ENCODE measurements around the gene TMEM9B. TPM values are rescaled to one million over a fixed set of nuclear protein-coding genes. Genes with fewer than 3 reads are reported as not detected.

Gene TMEM9B
- total RNA-seq, 3 donors from 2014 or later: 37.1 to 68.8 (median 47.5) TPM

- intact Hi-C loops (cut with DNase I; ENCODE audit: low total_unique reads): loop anchor here (10.0 kb wide), 1 partner anchor 1250 kb away; no protein-coding TSS in a partner anchor
- H3K36me3 ChIP-seq: no peaks in the 10 kb centered on the region
- TF ChIP-seq CTCF (IDR thresholded peaks at IDR 0.05) (no peak), POLR2A (IDR thresholded peaks at IDR 0.05) (no peak), POLR2AphosphoS5 (IDR thresholded peaks at IDR 0.05) (no peak)
- no peaks in the 10 kb centered on the region for H3K4me1 ChIP-seq
- no peak overlapping the region for H3K4me3 ChIP-seq
- no peak overlapping the region for H3K27ac ChIP-seq
- no peaks in the 10 kb centered on the region for H3K9me3 ChIP-seq
- no peak for DNase-seq (ENCODE audit: low spot score in 2 of 2)
- peaks cover 0 to 13% of the 10 kb centered on the region in 2 donors for H3K27me3 ChIP-seq
Measured at GRCh38 chr11:9005087-9005486, 40.8 kb upstream of the TMEM9B start.

GRCh38 chr11:9004183-9004926 lies 40.1 kb upstream of the TMEM9B start:
- peak overlapping the region; percentile 39 to 72 (median 56) for H3K4me3 ChIP-seq
- H3K9me3 ChIP-seq: no peaks in the 10 kb centered on the region
- no peak for TF ChIP-seq CTCF (IDR thresholded peaks at IDR 0.05)
- TF ChIP-seq POLR2AphosphoS5 (IDR thresholded peaks at IDR 0.05): no peak
- no peak for TF ChIP-seq POLR2A (IDR thresholded peaks at IDR 0.05)
- peak overlapping the region in 1 of 2 donors; percentile 20 for H3K27ac ChIP-seq
- intact Hi-C loops (cut with DNase I; ENCODE audit: low total_unique reads): loop anchor here (10.0 kb wide), 1 partner anchor 1250 kb away; no protein-coding TSS in a partner anchor
- DNase-seq (ENCODE audit: low spot score in 2 of 2): no peak
- no peaks in the 10 kb centered on the region for H3K4me1 ChIP-seq
- no peaks in the 10 kb centered on the region for H3K36me3 ChIP-seq
- H3K27me3 ChIP-seq: peaks cover 0 to 13% of the 10 kb centered on the region in 2 donors

GRCh38 chr11:9003573-9004182 lies 39.4 kb upstream of the TMEM9B start, which contains the start of gene NRIP3:
NRIP3 (minus strand) TSS chr11:9004001; CDS start chr11:9003935, 66 bp downstream.
- H3K36me3 ChIP-seq: no peaks in the 10 kb centered on the region
- peak within 1 kb of the TSS; percentile 39 to 72 (median 56) for H3K4me3 ChIP-seq
- peak; percentile 55 to 76 for DNase-seq (ENCODE audit: low spot score in 2 of 2)
- intact Hi-C loops (cut with DNase I; ENCODE audit: low total_unique reads): loop anchor here (10.0 kb wide), 1 partner anchor 1249 kb away; no protein-coding TSS in a partner anchor
- H3K4me1 ChIP-seq: no peaks in the 10 kb centered on the region
- no peaks in the 10 kb centered on the region for H3K9me3 ChIP-seq
- peaks cover 0 to 13% of the 10 kb centered on the region in 2 donors for H3K27me3 ChIP-seq
- TF ChIP-seq CTCF (IDR thresholded peaks at IDR 0.05) (no peak), POLR2AphosphoS5 (IDR thresholded peaks at IDR 0.05) (peak in 1 of 3 donors; percentile 29), POLR2A (IDR thresholded peaks at IDR 0.05) (no peak)
- peak within 1 kb of the TSS in 1 of 2 donors; percentile 20 for H3K27ac ChIP-seq

GRCh38 chr11:9002920-9003572 lies 38.8 kb upstream of the TMEM9B start:
- H3K4me1 ChIP-seq: no peaks in the 10 kb centered on the region
- no peak for DNase-seq (ENCODE audit: low spot score in 2 of 2)
- no peak overlapping the region for H3K27ac ChIP-seq
- H3K4me3 ChIP-seq: peak overlapping the region; percentile 39 to 72 (median 56)
- intact Hi-C loops (cut with DNase I; ENCODE audit: low total_unique reads): loop anchor here (10.0 kb wide), 1 partner anchor 1248 kb away; no protein-coding TSS in a partner anchor
- TF ChIP-seq CTCF (IDR thresholded peaks at IDR 0.05): no peak
- no peak for TF ChIP-seq POLR2AphosphoS5 (IDR thresholded peaks at IDR 0.05)
- TF ChIP-seq POLR2A (IDR thresholded peaks at IDR 0.05): no peak
- no peaks in the 10 kb centered on the region for H3K9me3 ChIP-seq
- peaks cover 0 to 13% of the 10 kb centered on the region in 2 donors for H3K27me3 ChIP-seq
- H3K36me3 ChIP-seq: no peaks in the 10 kb centered on the region
